Activated CD8-positive, alpha-beta memory T cell treated with anti-CD3 and anti-CD28 coated beads, Interleukin-2, amount 50 U/mL, for 1 hour (primary cell): ENCODE measurements around the gene HAND1.
"Not testable (repeated sequence)": the region's sequence is repeated elsewhere in the genome, so short reads cannot be mapped to it uniquely, and the experiment has no call there.

ENCODE experiments used
- DNase-seq: peaks from one replicate; pipeline ENCODE4 v3.0.0-alpha.2; 2020; ENCODE audit errors: extremely low read depth

HAND1 gene

GRCh38 chr5:154478224-154478565 lies at the start of gene HAND1:
HAND1 (minus strand) TSS chr5:154478227; CDS start chr5:154478008, 219 bp downstream.
- DNase-seq = no peak

- no peak for DNase-seq
Measured at GRCh38 chr5:154526231-154527226, 48.5 kb upstream of the HAND1 start.

- DNase-seq = no peak
Measured at GRCh38 chr5:154524859-154525258, 46.8 kb upstream of the HAND1 start.

GRCh38 chr5:154524181-154524580 lies 46.2 kb upstream of the HAND1 start:
- DNase-seq = no peak

GRCh38 chr5:154523709-154524108 lies 45.7 kb upstream of the HAND1 start:
- DNase-seq = no peak

GRCh38 chr5:154523104-154523503 lies 45.1 kb upstream of the HAND1 start:
- DNase-seq = no peak

GRCh38 chr5:154522284-154522683 lies 44.3 kb upstream of the HAND1 start:
- DNase-seq = no peak

- no peak for DNase-seq
Measured at GRCh38 chr5:154521756-154522155, 43.7 kb upstream of the HAND1 start.

- no peak for DNase-seq
Measured at GRCh38 chr5:154520861-154521453, 42.9 kb upstream of the HAND1 start.

- no peak for DNase-seq
Measured at GRCh38 chr5:154519359-154519758, 41.3 kb upstream of the HAND1 start.

- DNase-seq = no peak
Measured at GRCh38 chr5:154518438-154518867, 40.4 kb upstream of the HAND1 start.

- no peak for DNase-seq
Measured at GRCh38 chr5:154517810-154518437, 39.9 kb upstream of the HAND1 start.

- no peak for DNase-seq
Measured at GRCh38 chr5:154517181-154517580, 39.2 kb upstream of the HAND1 start.

- no peak for DNase-seq
Measured at GRCh38 chr5:154516475-154516874, 38.4 kb upstream of the HAND1 start.

GRCh38 chr5:154515488-154515887 lies 37.5 kb upstream of the HAND1 start:
- DNase-seq = not testable (repeated sequence)

GRCh38 chr5:154514331-154514730 lies 36.3 kb upstream of the HAND1 start:
- no peak for DNase-seq

- no peak for DNase-seq
Measured at GRCh38 chr5:154513669-154514084, 35.6 kb upstream of the HAND1 start.

GRCh38 chr5:154511984-154512383 lies 34.0 kb upstream of the HAND1 start:
- DNase-seq = no peak

GRCh38 chr5:154509784-154510555 lies 31.9 kb upstream of the HAND1 start:
- DNase-seq = no peak

GRCh38 chr5:154508114-154508513 lies 30.1 kb upstream of the HAND1 start:
- no peak for DNase-seq

- DNase-seq = no peak
Measured at GRCh38 chr5:154506716-154507080, 28.7 kb upstream of the HAND1 start.
